Pancreas (tissue), 10 donors: ENCODE measurements around the gene CRACR2A. TPM values are rescaled to one million over a fixed set of nuclear protein-coding genes. Genes with fewer than 3 reads are reported as not detected.

Source experiments
- ATAC-seq, 4 donors: fragments of 200-7000 bp; cut with Tn5 transposase; one replicate each; pipeline versions ENCODE4 v1.8.0 to v1.9.1; 2020; ENCODE audit warnings: mild to moderate bottlenecking in 4 of 4, moderate library complexity in 4 of 4
- DNase-seq, 6 donors: peaks; one replicate each; pipeline ENCODE4 v3.0.0-alpha.2; 2020
- FAIRE-seq: peaks from 2 replicates; lab custom pipeline; 2012; peaks lifted over from hg19 to GRCh38; lab: Jason Lieb, UNC
- H3K27ac ChIP-seq, 4 donors: fragments of 200-600 bp; sonication (generic); 1 replicate in 3 of 4; 2 replicates in 1 of 4; pipeline versions ENCODE4 v1.5.0 to v1.8.0; 2020
- H3K27me3 ChIP-seq, 4 donors: fragments of 200-600 bp; one replicate each; pipeline ENCODE4 v1.8.0; 2021
- H3K36me3 ChIP-seq, 3 donors: fragments of 200-600 bp; sonication (generic) in 1 of 3; one replicate each; pipeline versions ENCODE4 v1.5.0 to v1.8.0; 2020 to 2021
- H3K4me1 ChIP-seq, 3 donors: fragments of 200-600 bp; one replicate each; pipeline ENCODE4 v1.8.0; 2021
- H3K4me3 ChIP-seq, 4 donors: fragments of 200-600 bp; sonication (generic) in 2 of 4; one replicate each; pipeline versions ENCODE4 v1.5.0 to v1.8.0; 2020 to 2021
- H3K9me3 ChIP-seq, 4 donors: fragments of 200-600 bp; one replicate each; pipeline ENCODE4 v1.8.0; 2021
- CTCF ChIP-seq, 4 donors: fragments of 200-600 bp; sonication (generic) in 3 of 4; IDR thresholded peaks; one replicate each; pipeline versions ENCODE4 v1.5.0 to v1.8.0; 2021; ENCODE audit warnings: antibody characterized with exemption in 4 of 4
- WGBS, 2 donors: extraction: QIAGEN DNeasy Blood & Tissue Kit; methylation state at CpG; one replicate each; pipeline ENCODE4 v1.1.7; 2013; 5-methylcytosine and 5-hydroxymethylcytosine counted together
- intact Hi-C, 3 donors: fragments of 100-400 bp; cut with DNase I; formaldehyde crosslinking; loops; one replicate each; pipeline versions ENCODE4 v1.11.1 to v1.14.2; 2022
- polyA plus RNA-seq, 2 donors: library from polyadenylated mRNA; stranded (reverse); fragments of 200-250 nt; gene quantifications; one replicate each; pipeline ENCODE4 v1.2.3, GENCODE V29; 2013
- total RNA-seq, 6 donors: library from RNA; stranded (reverse); fragmentation: NEBNext Ultra II Directional in 4 of 6; extraction: Animal tissue kit (Norgen Biotek cat#: 25700) in 4 of 6; gene quantifications; one replicate each; pipeline versions ENCODE4 v1.2.1 to v1.2.4, GENCODE V29; 2021 to 2023
- donor health status: healthy with polysubstance abuse.
- donor health status: DM: no; HTN: no; CAD: no; lungs with moderate emphysema.
- donor health status: DM: no; HTN: no; CAD: no.
- donor health status: control.
- donor health status: control.
- donor health status: Bipolar disorder and iron deficiency.
- donor health status: DM: yes; HTN: yes; CAD: no.
- donor health status: DM: no; HTN: no; CAD: no.
- donor health status: DM: no; HTN: no; CAD: no.
- donor health status: DM: yes; HTN: yes; CAD: no.

The CRACR2A gene
- total and polyA plus RNA-seq, 8 donors: 1.5 to 10.3 (median 7.3) TPM

GRCh38 chr12:3630621-3631271, 122.2 kb downstream of the CRACR2A start:
- no peak for ATAC-seq
- DNase-seq: no peak
- Histone ChIP-seq H3K4me3 (no peak overlapping the region), H3K9me3 (no peaks in the 10 kb centered on the region), H3K4me1 (no peaks in the 10 kb centered on the region), H3K36me3 (no peaks in the 10 kb centered on the region), H3K27me3 (no peaks in the 10 kb centered on the region), H3K27ac (no peak overlapping the region)
- 89 to 96% methylated on average over 8 of the region's 8 CpGs for WGBS, 2 donors
- TF ChIP-seq CTCF (IDR thresholded peaks at IDR 0.05): no peak
- intact Hi-C loops: no loop called here
- no peak for FAIRE-seq

- intact Hi-C loops: no loop called here
- no peak overlapping the region for H3K27ac ChIP-seq
- no peaks in the 10 kb centered on the region for H3K4me1 ChIP-seq
- TF ChIP-seq CTCF (IDR thresholded peaks at IDR 0.05): no peak
- DNase-seq: no peak
- no peaks in the 10 kb centered on the region for H3K36me3 ChIP-seq
- H3K27me3 ChIP-seq: no peaks in the 10 kb centered on the region
- H3K4me3 ChIP-seq: no peak overlapping the region
- ATAC-seq: no peak
- 78 to 80% methylated on average over 8 of the region's 8 CpGs for WGBS, 2 donors
- no peak for FAIRE-seq
- H3K9me3 ChIP-seq: no peaks in the 10 kb centered on the region
Observed at GRCh38 chr12:3630111-3630510, 122.8 kb downstream of the CRACR2A start.

GRCh38 chr12:3629057-3629830, 123.7 kb downstream of the CRACR2A start:
- ATAC-seq: no peak
- H3K4me3 ChIP-seq: no peak overlapping the region
- no peaks in the 10 kb centered on the region for H3K27me3 ChIP-seq
- no peak for FAIRE-seq
- DNase-seq: no peak
- WGBS, 2 donors: 88% methylated on average over 14 of the region's 14 CpGs
- no peaks in the 10 kb centered on the region for H3K36me3 ChIP-seq
- no peaks in the 10 kb centered on the region for H3K4me1 ChIP-seq
- H3K9me3 ChIP-seq: no peaks in the 10 kb centered on the region
- intact Hi-C loops: no loop called here
- H3K27ac ChIP-seq: no peak overlapping the region
- no peak for TF ChIP-seq CTCF (IDR thresholded peaks at IDR 0.05)

GRCh38 chr12:3628629-3629028, 124.3 kb downstream of the CRACR2A start:
- 89% methylated on average over 8 of the region's 8 CpGs for WGBS, 2 donors
- DNase-seq (no peak), ATAC-seq (no peak), FAIRE-seq (no peak)
- Histone ChIP-seq H3K4me1 (no peaks in the 10 kb centered on the region), H3K9me3 (no peaks in the 10 kb centered on the region), H3K4me3 (no peak overlapping the region), H3K27ac (no peak overlapping the region), H3K27me3 (no peaks in the 10 kb centered on the region), H3K36me3 (no peaks in the 10 kb centered on the region)
- intact Hi-C loops: no loop called here
- TF ChIP-seq CTCF (IDR thresholded peaks at IDR 0.05): no peak

- Histone ChIP-seq H3K27ac (no peak overlapping the region), H3K9me3 (no peaks in the 10 kb centered on the region), H3K4me1 (no peaks in the 10 kb centered on the region), H3K27me3 (no peaks in the 10 kb centered on the region), H3K4me3 (no peak overlapping the region), H3K36me3 (no peaks in the 10 kb centered on the region)
- DNase-seq (no peak), ATAC-seq (no peak), FAIRE-seq (no peak)
- TF ChIP-seq CTCF (IDR thresholded peaks at IDR 0.05): no peak
- 91 to 92% methylated on average over 15 to 16 of the region's 16 CpGs for WGBS, 2 donors
- intact Hi-C loops: no loop called here
Observed at GRCh38 chr12:3627336-3627735, 125.6 kb downstream of the CRACR2A start.
